B cell (primary cell): ENCODE results near the gene TMC6. TPM values are rescaled to one million over a fixed set of nuclear protein-coding genes. Genes with fewer than 3 reads are reported as not detected.
A peak's percentile ranks its signal among the peaks of the same experiment; 100 is the strongest.

Source experiments
- ATAC-seq: fragments of 200-7000 bp; cut with Tn5 transposase; one replicate; pipeline ENCODE4 v1.10.0; 2021; ENCODE audit warnings: low read depth, mild to moderate bottlenecking, moderate number of reproducible peaks, moderate library complexity
- CTCF ChIA-PET: fragments of 350-600 bp; sonication (Branson Sonifier 250); formaldehyde crosslinking; loops from one replicate; lab custom pipeline; 2021; ENCODE audit warnings: antibody characterized with exemption, inconsistent platforms; lab: Charles Lee
- POLR2A ChIA-PET: fragments of 350-600 bp; sonication (Branson Sonifier 250); formaldehyde crosslinking; loops from one replicate; lab custom pipeline; 2021; ENCODE audit warnings: antibody characterized with exemption; lab: Charles Lee
- DNase-seq: peaks from one replicate; pipeline ENCODE4 v3.0.0; 2013
- H2AFZ ChIP-seq: 2 replicates; pipeline ENCODE4 v1.6.1; 2012; ENCODE audit warnings: mild to moderate bottlenecking, low read depth, low read length; ENCODE audit not compliant: insufficient read depth, poor library complexity, severe bottlenecking
- H3K27ac ChIP-seq, 2 donors: 1 replicate in 1 of 2; 2 replicates in 1 of 2; pipeline ENCODE4 v1.5.1; 2012 to 2013; ENCODE audit warnings: low read length in 2 of 2, mild to moderate bottlenecking in 2 of 2, moderate library complexity in 1 of 2
- H3K27me3 ChIP-seq, 4 experiments: fragments of 200-600 bp in 1 of 4; sonication (generic) in 1 of 4; replicated peaks in 1 of 4; 1 replicate in 2 of 4; 2 replicates in 2 of 4; pipeline versions ENCODE4 v1.6.1 to v1.7.0; 2013 to 2016; ENCODE audit warnings: low read length in 3 of 4, mild to moderate bottlenecking in 2 of 4, mixed read lengths in 1 of 4, moderate library complexity in 1 of 4; ENCODE audit not compliant: insufficient read depth in 4 of 4, control insufficient read depth in 3 of 4; ENCODE audit errors: control extremely low read depth in 1 of 4
- H3K36me3 ChIP-seq, 2 experiments: replicated peaks in 1 of 2; 1 replicate in 1 of 2; 2 replicates in 1 of 2; pipeline versions ENCODE4 v1.6.1 to v1.7.1; 2013; ENCODE audit warnings: low read length in 1 of 2; ENCODE audit not compliant: insufficient read depth in 2 of 2, control insufficient read depth in 1 of 2; ENCODE audit errors: control extremely low read depth in 1 of 2, extremely low read depth in 1 of 2
- H3K4me1 ChIP-seq, 2 donors: fragments of 200-600 bp in 1 of 2; sonication (generic) in 1 of 2; 1 replicate in 1 of 2; 2 replicates in 1 of 2; pipeline versions ENCODE4 v1.5.1 to v1.6.1; 2013 to 2017; ENCODE audit warnings: low read length in 2 of 2; ENCODE audit not compliant: control insufficient read depth in 2 of 2, insufficient read depth in 2 of 2
- H3K4me2 ChIP-seq: replicated peaks from 2 replicates; pipeline ENCODE3; 2012; ENCODE audit warnings: mild to moderate bottlenecking, low read depth, low read length; ENCODE audit not compliant: poor library complexity, severe bottlenecking
- H3K4me3 ChIP-seq, 5 experiments: fragments of 200-600 bp in 1 of 5; sonication (generic) in 1 of 5; 1 replicate in 3 of 5; 2 replicates in 2 of 5; pipeline versions ENCODE4 v1.5.1 to v1.7.0; 2011 to 2016; ENCODE audit warnings: low read length in 4 of 5, mild to moderate bottlenecking in 4 of 5, low read depth in 2 of 5, control low read depth in 1 of 5, moderate library complexity in 1 of 5; ENCODE audit not compliant: insufficient read depth in 1 of 5; ENCODE audit errors: control extremely low read depth in 1 of 5, extremely low read depth in 1 of 5
- H3K79me2 ChIP-seq: fragments of 200-600 bp; sonication (generic); one replicate; pipeline ENCODE4 v1.6.0; 2016; ENCODE audit warnings: low read length; ENCODE audit not compliant: control insufficient read depth, insufficient read depth
- H3K9ac ChIP-seq: fragments of 200-600 bp; sonication (generic); 2 replicates; pipeline ENCODE4 v1.6.1; 2017; ENCODE audit warnings: mild to moderate bottlenecking, low read length, moderate library complexity
- H3K9me3 ChIP-seq, 3 donors: one replicate each; pipeline versions ENCODE4 v1.6.1 to v1.7.1; 2013; ENCODE audit warnings: low read length in 2 of 3; ENCODE audit not compliant: control insufficient read depth in 2 of 3, insufficient read depth in 1 of 3; ENCODE audit errors: control extremely low read depth in 1 of 3
- H4K20me1 ChIP-seq: 2 replicates; pipeline ENCODE4 v1.6.0; 2012; ENCODE audit warnings: mild to moderate bottlenecking, low read length; ENCODE audit not compliant: insufficient read depth, control insufficient read depth, poor library complexity, severe bottlenecking
- H3K27ac Mint-ChIP-seq: one replicate; pipeline ENCODE4 v1.8.0; 2021; ENCODE audit warnings: mixed read lengths
- H3K27me3 Mint-ChIP-seq: one replicate; pipeline ENCODE4 v1.8.0; 2021; ENCODE audit warnings: mixed read lengths
- H3K4me1 Mint-ChIP-seq: one replicate; pipeline ENCODE4 v1.8.0; 2021; ENCODE audit warnings: mixed read lengths
- H3K4me3 Mint-ChIP-seq: one replicate; pipeline ENCODE4 v1.8.0; 2021; ENCODE audit warnings: mixed read lengths
- H3K9me3 Mint-ChIP-seq: one replicate; pipeline ENCODE4 v1.8.0; 2022; ENCODE audit warnings: mixed read lengths; ENCODE audit not compliant: insufficient read depth
- CTCF ChIP-seq: fragments of 200-600 bp; IDR thresholded peaks from one replicate; pipeline ENCODE4 v1.8.0; 2022; ENCODE audit warnings: antibody characterized with exemption, mild to moderate bottlenecking
- EZH2 ChIP-seq: IDR thresholded peaks from 2 replicates; pipeline ENCODE4 v1.6.1; 2012; ENCODE audit warnings: borderline replicate concordance, low read depth, mild to moderate bottlenecking, moderate library complexity, low read length; ENCODE audit not compliant: insufficient read depth, poor library complexity, severe bottlenecking
- WGBS: methylation state at CpG from one replicate; pipeline ENCODE4 v1.1.5; 2013; ENCODE audit warnings: missing lambda C conversion rate; ENCODE audit not compliant: insufficient coverage; 5-methylcytosine and 5-hydroxymethylcytosine counted together
- intact Hi-C: fragments of 100-400 bp; cut with micrococcal nuclease; formaldehyde crosslinking; loops from one replicate; pipeline ENCODE4 v1.10.0; 2022
- polyA plus RNA-seq: library from polyadenylated mRNA; depleted of rRNA; stranded (reverse); fragments of >200 nt; gene quantifications from 2 replicates; pipeline ENCODE4 v1.2.3, GENCODE V29; 2012
- total RNA-seq, 2 donors: library from RNA; stranded (reverse); fragments of 120-200 nt in 1 of 2; gene quantifications; 1 replicate in 1 of 2; 2 replicates in 1 of 2; pipeline versions ENCODE4 v1.2.3 to v1.2.4, GENCODE V29; 2013 to 2022

TMC6 gene
- total and polyA plus RNA-seq, 2 donors (not counting 1 experiment from before 2014, with no cell fraction given): 374 to 891 TPM

- ATAC-seq (no peak), DNase-seq (no peak)
- intact Hi-C loops: loop anchor here (10.0 kb wide), 1 partner anchor 1696 kb away; the partner anchor contains the start of gene CBX4
- POLR2A ChIA-PET: interaction anchor here (0.5 to 22.6 kb wide), 9 partner anchors 9 to 1696 kb away, joined by 3 to 432 read pairs (median 10); partner anchors contain the start of genes SYNGR2, TMC6 and TMC8
- H3K27me3 ChIP-seq: no peaks in the 10 kb centered on the region
- H3K9ac ChIP-seq: no peak overlapping the region
- peak overlapping the region; percentile 4 to 62 for H3K27ac ChIP-seq
- peaks cover 0 to 70% of the 10 kb centered on the region in 2 experiments for H3K36me3 ChIP-seq
- H4K20me1 ChIP-seq: peaks cover 45% of the 10 kb centered on the region
- no peak overlapping the region for H2AFZ ChIP-seq
- CTCF ChIA-PET: interaction anchor here (0.7 to 14.1 kb wide), 14 partner anchors 10 to 111 kb away, joined by 3 to 357 read pairs (median 14); partner anchors contain the start of genes C17orf99, SYNGR2, TK1 and TMC6
- Mint-ChIP-seq H3K4me3 (peak overlapping the region; percentile 54), H3K27ac (peak overlapping the region; percentile 87), H3K27me3 (no peaks in the 10 kb centered on the region), H3K4me1 (peaks cover 82% of the 10 kb centered on the region), H3K9me3 (no peaks in the 10 kb centered on the region)
- H3K4me1 ChIP-seq: peaks cover 67 to 93% of the 10 kb centered on the region in 2 donors
- H3K4me3 ChIP-seq: no peak overlapping the region
- 85% methylated on average over 6 of the region's 17 CpGs for WGBS
- H3K9me3 ChIP-seq: peaks cover 0 to 10% (median 0%) of the 10 kb centered on the region in 3 donors
- peaks cover 36% of the 10 kb centered on the region for H3K79me2 ChIP-seq
- TF ChIP-seq EZH2 (no peak), CTCF (no peak)
- H3K4me2 ChIP-seq: peak overlapping the region; percentile 57
Observed at GRCh38 chr17:78138204-78139060, 9.9 kb upstream of the TMC6 start.
